ENCODE measurements around the gene PLPP4. TPM values are rescaled to one million over a fixed set of nuclear protein-coding genes. Genes with fewer than 3 reads are reported as not detected.

Gene PLPP4
- polyA plus RNA-seq, 1 of the 3 experiments (the other 2 are of a cell fraction): 27.9 TPM

DNA sequence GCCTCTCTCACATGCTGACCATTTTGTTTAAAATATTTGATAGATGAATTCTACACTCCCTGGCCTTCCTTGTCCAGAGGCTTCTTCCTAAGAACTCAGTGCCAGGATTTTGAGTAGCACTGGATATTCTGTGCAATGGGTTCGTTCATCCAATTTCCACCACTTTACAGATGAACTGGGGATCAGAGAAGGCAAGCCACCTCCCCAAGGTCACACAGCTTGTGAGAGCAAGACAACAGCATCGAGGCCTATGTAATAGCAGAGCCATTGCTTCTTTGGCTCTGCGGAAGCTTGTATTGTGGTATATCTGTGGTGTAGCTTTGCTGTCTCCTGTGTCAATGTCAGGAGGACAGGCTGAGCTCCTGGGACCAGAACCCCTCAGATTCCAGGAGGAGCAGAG lies 140.9 kb downstream of the PLPP4 start:
- H2AFZ ChIP-seq (ENCODE audit: low read depth): no peak overlapping the region
- no peak for DNase-seq
- H3K9ac ChIP-seq: no peak overlapping the region
- TF ChIP-seq RAD21 (IDR thresholded peaks at IDR 0.05; ENCODE audit: low read length): no peak
- TF ChIP-seq, protein P1, sequence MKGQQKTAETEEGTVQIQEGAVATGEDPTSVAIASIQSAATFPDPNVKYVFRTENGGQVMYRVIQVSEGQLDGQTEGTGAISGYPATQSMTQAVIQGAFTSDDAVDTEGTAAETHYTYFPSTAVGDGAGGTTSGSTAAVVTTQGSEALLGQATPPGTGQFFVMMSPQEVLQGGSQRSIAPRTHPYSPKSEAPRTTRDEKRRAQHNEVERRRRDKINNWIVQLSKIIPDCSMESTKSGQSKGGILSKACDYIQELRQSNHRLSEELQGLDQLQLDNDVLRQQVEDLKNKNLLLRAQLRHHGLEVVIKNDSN (IDR thresholded peaks at IDR 0.05; ENCODE audit: borderline replicate concordance, low read depth): no peak
- TF ChIP-seq, protein P2, sequence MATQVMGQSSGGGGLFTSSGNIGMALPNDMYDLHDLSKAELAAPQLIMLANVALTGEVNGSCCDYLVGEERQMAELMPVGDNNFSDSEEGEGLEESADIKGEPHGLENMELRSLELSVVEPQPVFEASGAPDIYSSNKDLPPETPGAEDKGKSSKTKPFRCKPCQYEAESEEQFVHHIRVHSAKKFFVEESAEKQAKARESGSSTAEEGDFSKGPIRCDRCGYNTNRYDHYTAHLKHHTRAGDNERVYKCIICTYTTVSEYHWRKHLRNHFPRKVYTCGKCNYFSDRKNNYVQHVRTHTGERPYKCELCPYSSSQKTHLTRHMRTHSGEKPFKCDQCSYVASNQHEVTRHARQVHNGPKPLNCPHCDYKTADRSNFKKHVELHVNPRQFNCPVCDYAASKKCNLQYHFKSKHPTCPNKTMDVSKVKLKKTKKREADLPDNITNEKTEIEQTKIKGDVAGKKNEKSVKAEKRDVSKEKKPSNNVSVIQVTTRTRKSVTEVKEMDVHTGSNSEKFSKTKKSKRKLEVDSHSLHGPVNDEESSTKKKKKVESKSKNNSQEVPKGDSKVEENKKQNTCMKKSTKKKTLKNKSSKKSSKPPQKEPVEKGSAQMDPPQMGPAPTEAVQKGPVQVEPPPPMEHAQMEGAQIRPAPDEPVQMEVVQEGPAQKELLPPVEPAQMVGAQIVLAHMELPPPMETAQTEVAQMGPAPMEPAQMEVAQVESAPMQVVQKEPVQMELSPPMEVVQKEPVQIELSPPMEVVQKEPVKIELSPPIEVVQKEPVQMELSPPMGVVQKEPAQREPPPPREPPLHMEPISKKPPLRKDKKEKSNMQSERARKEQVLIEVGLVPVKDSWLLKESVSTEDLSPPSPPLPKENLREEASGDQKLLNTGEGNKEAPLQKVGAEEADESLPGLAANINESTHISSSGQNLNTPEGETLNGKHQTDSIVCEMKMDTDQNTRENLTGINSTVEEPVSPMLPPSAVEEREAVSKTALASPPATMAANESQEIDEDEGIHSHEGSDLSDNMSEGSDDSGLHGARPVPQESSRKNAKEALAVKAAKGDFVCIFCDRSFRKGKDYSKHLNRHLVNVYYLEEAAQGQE (IDR thresholded peaks at IDR 0.05; ENCODE audit: low read depth, low read length): no peak
- TF ChIP-seq RXRA (IDR thresholded peaks at IDR 0.05; ENCODE audit: borderline replicate concordance, low read depth): no peak
- TF ChIP-seq, protein P3, sequence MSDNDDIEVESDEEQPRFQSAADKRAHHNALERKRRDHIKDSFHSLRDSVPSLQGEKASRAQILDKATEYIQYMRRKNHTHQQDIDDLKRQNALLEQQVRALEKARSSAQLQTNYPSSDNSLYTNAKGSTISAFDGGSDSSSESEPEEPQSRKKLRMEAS (IDR thresholded peaks at IDR 0.05; ENCODE audit: low read depth): no peak
- no peak for TF ChIP-seq MEF2A (IDR thresholded peaks at IDR 0.05; ENCODE audit: borderline replicate concordance, low read depth)
- no peak for TF ChIP-seq TEAD4 (IDR thresholded peaks at IDR 0.05; ENCODE audit: borderline replicate concordance, insufficient read depth)
- no peaks in the 10 kb centered on the region for H3K27me3 ChIP-seq (ENCODE audit: insufficient read depth)
- H3K4me2 ChIP-seq: no peak overlapping the region
- no peaks in the 10 kb centered on the region for H3K9me2 ChIP-seq
- WGBS (ENCODE audit: low lambda C conversion rate): 76% methylated on average over 2 of the region's 3 CpGs
- CTCF ChIA-PET: interaction anchor here (0.7 to 5.5 kb wide), 8 partner anchors 10 to 665 kb away, joined by 3 to 43 read pairs (median 4); no protein-coding TSS in a partner anchor
- H3K9me3 ChIP-seq: no peaks in the 10 kb centered on the region
- H3K4me1 ChIP-seq (ENCODE audit: control insufficient read depth in 1 of 2, insufficient read depth in 2 of 2, low read depth in 1 of 2, low read length in 1 of 2): peaks cover 8 to 40% of the 10 kb centered on the region in 2 experiments; a peak in 2 of 4 replicates
- no peaks in the 10 kb centered on the region for H3K79me2 ChIP-seq (ENCODE audit: insufficient read depth)
- peaks cover 16% of the 10 kb centered on the region for H3F3A ChIP-seq (replicated peaks; ENCODE audit: insufficient read depth)
- H3K4me3 ChIP-seq (ENCODE audit: low read depth in 2 of 2, low read length in 1 of 2): no peak overlapping the region
- POLR2A ChIA-PET: no interaction called here
- H3K36me3 ChIP-seq (replicated peaks in 1 of 2; ENCODE audit: control insufficient read depth in 1 of 2, insufficient read depth in 2 of 2, low read length in 1 of 2): peaks cover 0 to 8% of the 10 kb centered on the region in 2 experiments
- no peak overlapping the region for H3K27ac ChIP-seq (ENCODE audit: low read depth in 2 of 2, low read length in 1 of 2)
- H4K20me1 ChIP-seq (ENCODE audit: insufficient read depth): no peaks in the 10 kb centered on the region

DNA sequence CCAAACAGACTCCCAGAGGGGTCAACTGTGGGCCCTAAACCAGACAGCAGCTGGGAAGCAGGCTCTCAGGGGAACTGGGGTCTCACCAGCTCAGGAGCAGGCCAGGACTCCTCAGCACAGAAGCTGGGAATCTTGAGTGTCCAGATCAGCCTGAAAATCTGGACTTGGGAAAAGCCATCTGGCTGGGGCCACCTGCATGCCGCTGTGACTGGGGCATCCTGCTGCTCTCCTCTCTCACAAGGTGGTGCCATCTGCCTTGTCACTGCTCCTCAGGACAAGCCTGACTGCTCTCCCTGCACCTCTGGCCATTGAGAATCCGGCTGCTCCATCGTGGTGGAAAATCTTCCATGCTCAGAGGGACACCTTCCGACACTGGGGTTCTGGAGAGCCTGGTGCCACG lies 141.4 kb downstream of the PLPP4 start:
- Histone ChIP-seq H3K4me1 (ENCODE audit: control insufficient read depth in 1 of 2, insufficient read depth in 2 of 2, low read depth in 1 of 2, low read length in 1 of 2) (peaks cover 8 to 40% of the 10 kb centered on the region in 2 experiments; a peak in 2 of 4 replicates), H3K9ac (no peak overlapping the region), H3K27ac (ENCODE audit: low read depth in 2 of 2, low read length in 1 of 2) (no peak overlapping the region), H3K4me2 (no peak overlapping the region), H3K79me2 (ENCODE audit: insufficient read depth) (no peaks in the 10 kb centered on the region), H4K20me1 (ENCODE audit: insufficient read depth) (no peaks in the 10 kb centered on the region), H3K27me3 (ENCODE audit: insufficient read depth) (no peaks in the 10 kb centered on the region), H2AFZ (ENCODE audit: low read depth) (no peak overlapping the region), H3K9me2 (no peaks in the 10 kb centered on the region), H3K4me3 (ENCODE audit: low read depth in 2 of 2, low read length in 1 of 2) (no peak overlapping the region), H3K9me3 (no peaks in the 10 kb centered on the region), H3F3A (replicated peaks; ENCODE audit: insufficient read depth) (peaks cover 13% of the 10 kb centered on the region), H3K36me3 (replicated peaks in 1 of 2; ENCODE audit: control insufficient read depth in 1 of 2, insufficient read depth in 2 of 2, low read length in 1 of 2) (peaks cover 0 to 5% of the 10 kb centered on the region in 2 experiments)
- 46% methylated on average over 2 of the region's 5 CpGs for WGBS (ENCODE audit: low lambda C conversion rate)
- ChIA-PET CTCF (interaction anchor here (0.7 to 5.5 kb wide), 6 partner anchors 12 to 665 kb away, joined by 3 to 43 read pairs (median 4); no protein-coding TSS in a partner anchor), POLR2A (no interaction called here)
- no peak for DNase-seq
- TF ChIP-seq, protein P4, sequence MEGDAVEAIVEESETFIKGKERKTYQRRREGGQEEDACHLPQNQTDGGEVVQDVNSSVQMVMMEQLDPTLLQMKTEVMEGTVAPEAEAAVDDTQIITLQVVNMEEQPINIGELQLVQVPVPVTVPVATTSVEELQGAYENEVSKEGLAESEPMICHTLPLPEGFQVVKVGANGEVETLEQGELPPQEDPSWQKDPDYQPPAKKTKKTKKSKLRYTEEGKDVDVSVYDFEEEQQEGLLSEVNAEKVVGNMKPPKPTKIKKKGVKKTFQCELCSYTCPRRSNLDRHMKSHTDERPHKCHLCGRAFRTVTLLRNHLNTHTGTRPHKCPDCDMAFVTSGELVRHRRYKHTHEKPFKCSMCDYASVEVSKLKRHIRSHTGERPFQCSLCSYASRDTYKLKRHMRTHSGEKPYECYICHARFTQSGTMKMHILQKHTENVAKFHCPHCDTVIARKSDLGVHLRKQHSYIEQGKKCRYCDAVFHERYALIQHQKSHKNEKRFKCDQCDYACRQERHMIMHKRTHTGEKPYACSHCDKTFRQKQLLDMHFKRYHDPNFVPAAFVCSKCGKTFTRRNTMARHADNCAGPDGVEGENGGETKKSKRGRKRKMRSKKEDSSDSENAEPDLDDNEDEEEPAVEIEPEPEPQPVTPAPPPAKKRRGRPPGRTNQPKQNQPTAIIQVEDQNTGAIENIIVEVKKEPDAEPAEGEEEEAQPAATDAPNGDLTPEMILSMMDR (IDR thresholded peaks at IDR 0.05): no peak
- TF ChIP-seq GATA2 (CRISPR knock-in tag; IDR thresholded peaks at IDR 0.05): no peak
- TF ChIP-seq, protein P5, sequence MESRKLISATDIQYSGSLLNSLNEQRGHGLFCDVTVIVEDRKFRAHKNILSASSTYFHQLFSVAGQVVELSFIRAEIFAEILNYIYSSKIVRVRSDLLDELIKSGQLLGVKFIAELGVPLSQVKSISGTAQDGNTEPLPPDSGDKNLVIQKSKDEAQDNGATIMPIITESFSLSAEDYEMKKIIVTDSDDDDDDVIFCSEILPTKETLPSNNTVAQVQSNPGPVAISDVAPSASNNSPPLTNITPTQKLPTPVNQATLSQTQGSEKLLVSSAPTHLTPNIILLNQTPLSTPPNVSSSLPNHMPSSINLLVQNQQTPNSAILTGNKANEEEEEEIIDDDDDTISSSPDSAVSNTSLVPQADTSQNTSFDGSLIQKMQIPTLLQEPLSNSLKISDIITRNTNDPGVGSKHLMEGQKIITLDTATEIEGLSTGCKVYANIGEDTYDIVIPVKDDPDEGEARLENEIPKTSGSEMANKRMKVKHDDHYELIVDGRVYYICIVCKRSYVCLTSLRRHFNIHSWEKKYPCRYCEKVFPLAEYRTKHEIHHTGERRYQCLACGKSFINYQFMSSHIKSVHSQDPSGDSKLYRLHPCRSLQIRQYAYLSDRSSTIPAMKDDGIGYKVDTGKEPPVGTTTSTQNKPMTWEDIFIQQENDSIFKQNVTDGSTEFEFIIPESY (IDR thresholded peaks at IDR 0.05; ENCODE audit: borderline replicate concordance, low read depth): no peak
- peak; percentile 66 for TF ChIP-seq RAD21 (IDR thresholded peaks at IDR 0.05; ENCODE audit: low read length)

All from SK-N-SH (cell line).